PC-3 (cell line): ENCODE measurements around the gene AGAP1. TPM values are rescaled to one million over a fixed set of nuclear protein-coding genes. Genes with fewer than 3 reads are reported as not detected.

Experiments used
- ATAC-seq: fragments of 200-7000 bp; cut with Tn5 transposase; 2 replicates; pipeline ENCODE4 v1.9.1; 2020; ENCODE audit warnings: mild to moderate bottlenecking, moderate library complexity
- BruUV-seq: library from RNA; stranded (reverse); fragments of 400-500 nt; replicated peaks from 2 replicates; lab custom pipeline; 2021; lab: Mats Ljungman, UMichigan
- CTCF ChIA-PET: fragments of 300-600 bp; sonication (Branson Sonifier 250); formaldehyde crosslinking; loops from one replicate; lab custom pipeline; 2022; ENCODE audit warnings: antibody characterized with exemption; lab: Charles Lee
- POLR2A ChIA-PET: fragments of 300-600 bp; sonication (Branson Sonifier 250); formaldehyde crosslinking; loops from one replicate; lab custom pipeline; 2022; ENCODE audit warnings: antibody characterized with exemption; ENCODE audit not compliant: unreplicated experiment; lab: Charles Lee
- DNase-seq: peaks from one replicate; pipeline ENCODE4 v3.0.0-alpha.2; 2015
- H2AFZ ChIP-seq: fragments of 300-600 bp; sonication (generic); 2 replicates; pipeline ENCODE4 v1.6.0; 2016; ENCODE audit warnings: antibody characterized with exemption, low read length
- H3F3A ChIP-seq: fragments of 300-600 bp; sonication (generic); one replicate; pipeline ENCODE4 v1.6.0; 2017; ENCODE audit warnings: antibody characterized with exemption, low read length, control low read depth, mild to moderate bottlenecking; ENCODE audit not compliant: unreplicated experiment
- H3K27ac ChIP-seq: fragments of 300-600 bp; sonication (generic); 2 replicates; pipeline ENCODE4 v1.5.1; 2016; ENCODE audit warnings: mild to moderate bottlenecking, low read length
- H3K27me3 ChIP-seq: fragments of 300-600 bp; sonication (generic); 2 replicates; pipeline ENCODE4 v1.6.1; 2016; ENCODE audit warnings: low read length, mixed read lengths
- H3K36me3 ChIP-seq: fragments of 300-600 bp; sonication (generic); 2 replicates; pipeline ENCODE4 v1.6.1; 2016; ENCODE audit warnings: low read depth, mixed run types, low read length, mixed read lengths
- H3K4me1 ChIP-seq: fragments of 300-600 bp; sonication (generic); 2 replicates; pipeline ENCODE4 v1.5.1; 2016; ENCODE audit warnings: low read length; ENCODE audit not compliant: insufficient read depth
- H3K4me2 ChIP-seq: fragments of 300-600 bp; sonication (generic); 2 replicates; pipeline ENCODE4 v1.6.0; 2016; ENCODE audit warnings: low read length
- H3K4me3 ChIP-seq: fragments of 300-600 bp; sonication (generic); 2 replicates; pipeline ENCODE4 v1.5.1; 2016; ENCODE audit warnings: mild to moderate bottlenecking, low read length, mixed read lengths
- H3K79me2 ChIP-seq: fragments of 300-600 bp; sonication (generic); 2 replicates; pipeline ENCODE4 v1.6.1; 2017; ENCODE audit warnings: low read length, mixed read lengths
- H3K9ac ChIP-seq: fragments of 300-600 bp; sonication (generic); 2 replicates; pipeline ENCODE4 v1.6.0; 2016; ENCODE audit warnings: mild to moderate bottlenecking, low read length
- H3K9me2 ChIP-seq: fragments of 300-600 bp; sonication (generic); replicated peaks from 2 replicates; pipeline ENCODE4 v1.6.1; 2016; ENCODE audit warnings: mixed run types, low read length, mixed read lengths
- H3K9me3 ChIP-seq: fragments of 300-600 bp; sonication (generic); 2 replicates; pipeline ENCODE4 v1.6.1; 2016; ENCODE audit warnings: low read length, mixed read lengths
- H4K20me1 ChIP-seq: fragments of 300-600 bp; sonication (generic); 2 replicates; pipeline ENCODE4 v1.6.1; 2016; ENCODE audit warnings: low read length, mixed read lengths
- CTCF ChIP-seq: fragments of 300-600 bp; sonication (generic); conservative IDR thresholded peaks from 2 replicates; pipeline ENCODE4 v1.5.1; 2017; ENCODE audit warnings: antibody characterized with exemption, low read depth, mild to moderate bottlenecking, low read length
- EZH2 ChIP-seq: fragments of 300-600 bp; sonication (generic); IDR thresholded peaks from one replicate; pipeline ENCODE4 v1.6.1; 2017; ENCODE audit warnings: antibody characterized with exemption, mild to moderate bottlenecking, low read length; ENCODE audit not compliant: unreplicated experiment
- EZH2phosphoT487 ChIP-seq: fragments of 300-600 bp; sonication (generic); IDR thresholded peaks from 2 replicates; pipeline ENCODE4 v1.6.1; 2018; ENCODE audit warnings: mild to moderate bottlenecking, antibody characterized with exemption, low read length, borderline replicate concordance
- intact Hi-C: fragments of 100-400 bp; cut with micrococcal nuclease; formaldehyde crosslinking; loops from 2 replicates; pipeline ENCODE4 v1.9.0; 2023
- total RNA-seq: library from RNA; depleted of rRNA; stranded (reverse); fragments of >200 nt; gene quantifications from 2 replicates; pipeline ENCODE4 v1.2.3, GENCODE V29; 2014

The AGAP1 gene
- total RNA-seq, 1 experiment from 2014 or later, result 31.0 TPM

- peaks cover 8% of the 10 kb centered on the region for H3K4me1 ChIP-seq
- no peaks in the 10 kb centered on the region for H3K36me3 ChIP-seq
- no peak overlapping the region for H3K27ac ChIP-seq
- H3K9me2 ChIP-seq, result no peaks in the 10 kb centered on the region
- 0 out of 2 replicates have a peak overlapping the region, but pooled peaks have one; percentile 99 for H3K4me2 ChIP-seq
- DNase-seq (no peak), ATAC-seq (no peak)
- no peaks in the 10 kb centered on the region for H3K9me3 ChIP-seq
- no peak overlapping the region for H2AFZ ChIP-seq
- H3K79me2 ChIP-seq, result peaks cover 40% of the 10 kb centered on the region
- ChIA-PET POLR2A (no interaction called here), CTCF (no interaction called here)
- no peaks in the 10 kb centered on the region for H4K20me1 ChIP-seq
- H3K4me3 ChIP-seq, result peak overlapping the region; percentile 91; the same call in 1 of the 2 replicates
- intact Hi-C loops, result no loop called here
- no peaks in the 10 kb centered on the region for H3F3A ChIP-seq
- no TSS peak for BruUV-seq
- no peak for TF ChIP-seq EZH2phosphoT487
- no peak for TF ChIP-seq EZH2
- TF ChIP-seq CTCF, result no peak
- no peaks in the 10 kb centered on the region for H3K27me3 ChIP-seq
- peak overlapping the region; percentile 63; the same call in 1 of the 2 replicates for H3K9ac ChIP-seq
These were observed 670.5 kb downstream of the AGAP1 start for GRCh38 chr2:236164201-236164924.

- TF ChIP-seq CTCF (no peak), EZH2phosphoT487 (no peak), EZH2 (no peak)
- DNase-seq, result no peak
- Histone ChIP-seq H3F3A (no peaks in the 10 kb centered on the region), H2AFZ (no peak overlapping the region), H3K27me3 (no peaks in the 10 kb centered on the region), H3K4me2 (peak overlapping the region; percentile 99), H3K9me2 (no peaks in the 10 kb centered on the region), H3K36me3 (no peaks in the 10 kb centered on the region), H4K20me1 (no peaks in the 10 kb centered on the region), H3K4me3 (peak overlapping the region; percentile 91), H3K9me3 (no peaks in the 10 kb centered on the region), H3K9ac (peak overlapping the region; percentile 63), H3K27ac (no peak overlapping the region), H3K79me2 (peaks cover 41% of the 10 kb centered on the region), H3K4me1 (peaks cover 10% of the 10 kb centered on the region)
- POLR2A ChIA-PET, result no interaction called here
- CTCF ChIA-PET, result no interaction called here
- BruUV-seq, result no TSS peak
- ATAC-seq, result no peak
- intact Hi-C loops, result loop anchor here (5.0 kb wide), 1 partner anchor 118 kb away; no protein-coding TSS in a partner anchor
These were observed 671.3 kb downstream of the AGAP1 start for GRCh38 chr2:236164925-236165841.
